Stimulated activated CD4-positive, alpha-beta T cell treated with anti-CD3 and anti-CD28 coated beads, Interleukin-1b, Interleukin-23, amount 100 ng/mL, for 4 hours (primary cell): ENCODE results near the gene MICU1.
"Not testable (repeated sequence)": the region's sequence is repeated elsewhere in the genome, so short reads cannot be mapped to it uniquely, and the experiment has no call there.

Experiments used
- DNase-seq, 2 donors: peaks; one replicate each; pipeline ENCODE4 v3.0.0-alpha.2; 2020; ENCODE audit warnings: low read depth in 2 of 2

Gene MICU1

DNA sequence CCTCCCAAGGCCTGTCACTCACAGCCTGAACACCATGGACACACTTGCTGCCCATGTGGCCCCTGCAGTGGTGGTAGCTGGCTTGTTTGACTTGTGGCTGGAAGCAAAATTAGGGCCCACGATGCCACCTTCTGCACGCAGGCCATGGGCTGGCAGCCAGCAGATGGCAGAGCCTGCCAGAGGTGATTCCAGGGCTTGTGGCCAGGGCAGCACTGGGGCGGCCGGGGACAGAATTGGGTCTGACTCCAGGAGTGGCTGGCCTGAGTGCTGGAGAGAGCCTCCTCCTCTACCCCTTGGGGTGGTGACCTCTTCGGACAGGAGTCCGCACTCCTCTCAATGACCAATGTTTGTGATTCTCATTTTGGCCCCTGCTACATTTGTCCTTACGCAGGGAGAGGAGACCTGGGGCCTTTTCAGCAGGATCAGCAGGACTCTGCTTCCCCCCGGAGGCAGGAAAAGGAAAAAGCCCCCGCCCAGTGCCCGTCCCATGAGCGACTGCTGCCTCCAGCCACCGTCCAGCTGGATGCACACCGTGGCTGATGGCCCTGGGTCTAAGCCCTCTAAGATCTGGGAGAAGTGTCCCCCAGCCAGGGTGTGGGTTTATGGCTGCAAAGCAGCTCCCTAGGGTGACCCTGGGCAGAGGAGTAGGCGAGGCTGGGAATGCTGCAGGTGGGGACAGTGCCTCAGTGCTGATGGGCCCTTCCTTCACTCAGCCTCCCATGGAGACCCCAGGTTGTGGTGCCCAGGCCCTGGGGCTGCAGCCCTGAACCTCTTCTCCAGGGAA lies 297.6 kb downstream of the MICU1 start:
- DNase-seq, result no peak

DNA sequence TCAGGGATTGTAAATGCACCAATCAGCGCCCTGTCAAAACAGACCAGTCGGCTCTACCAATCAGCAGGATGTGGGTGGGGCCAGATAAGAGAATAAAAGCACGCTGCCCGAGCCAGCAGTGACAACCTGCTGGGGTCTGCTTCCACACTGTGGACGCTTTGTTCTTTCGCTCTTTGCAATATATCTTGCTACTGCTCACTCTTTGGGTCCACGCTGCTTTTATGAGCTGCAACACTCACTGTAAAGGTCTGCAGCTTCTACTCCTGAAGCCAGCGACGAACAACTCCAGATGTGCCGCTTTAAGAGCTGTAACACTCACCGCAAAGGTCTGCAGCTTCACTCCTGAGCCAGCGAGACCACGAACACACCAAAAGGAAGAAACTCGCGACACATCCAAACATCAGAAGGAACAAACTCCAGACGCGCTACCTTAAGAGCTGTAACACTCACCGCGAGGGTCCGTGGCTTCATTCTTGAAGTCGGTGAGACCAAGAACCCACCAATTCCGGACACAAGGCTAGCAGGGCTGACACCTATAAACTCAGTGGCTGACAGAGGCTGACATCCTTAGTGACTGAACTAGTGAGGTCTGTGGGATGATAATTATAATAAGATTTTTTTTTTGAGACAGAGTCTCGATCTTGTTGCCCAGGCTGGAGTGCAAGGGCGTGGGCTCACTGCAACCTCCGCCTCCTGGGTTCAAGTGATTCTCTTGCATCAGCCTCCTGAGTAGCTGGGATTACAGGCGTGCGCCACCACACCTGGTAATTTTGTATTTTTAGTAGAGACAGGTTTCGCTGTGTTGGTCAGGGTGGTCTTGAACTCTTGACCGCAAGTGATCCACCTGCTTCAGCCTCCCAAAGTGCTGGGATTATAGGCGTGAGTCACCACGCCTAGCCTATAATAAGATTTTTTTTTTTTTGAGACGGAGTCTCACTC lies 298.9 kb downstream of the MICU1 start:
- peak; percentile 46 to 57 for DNase-seq

DNA sequence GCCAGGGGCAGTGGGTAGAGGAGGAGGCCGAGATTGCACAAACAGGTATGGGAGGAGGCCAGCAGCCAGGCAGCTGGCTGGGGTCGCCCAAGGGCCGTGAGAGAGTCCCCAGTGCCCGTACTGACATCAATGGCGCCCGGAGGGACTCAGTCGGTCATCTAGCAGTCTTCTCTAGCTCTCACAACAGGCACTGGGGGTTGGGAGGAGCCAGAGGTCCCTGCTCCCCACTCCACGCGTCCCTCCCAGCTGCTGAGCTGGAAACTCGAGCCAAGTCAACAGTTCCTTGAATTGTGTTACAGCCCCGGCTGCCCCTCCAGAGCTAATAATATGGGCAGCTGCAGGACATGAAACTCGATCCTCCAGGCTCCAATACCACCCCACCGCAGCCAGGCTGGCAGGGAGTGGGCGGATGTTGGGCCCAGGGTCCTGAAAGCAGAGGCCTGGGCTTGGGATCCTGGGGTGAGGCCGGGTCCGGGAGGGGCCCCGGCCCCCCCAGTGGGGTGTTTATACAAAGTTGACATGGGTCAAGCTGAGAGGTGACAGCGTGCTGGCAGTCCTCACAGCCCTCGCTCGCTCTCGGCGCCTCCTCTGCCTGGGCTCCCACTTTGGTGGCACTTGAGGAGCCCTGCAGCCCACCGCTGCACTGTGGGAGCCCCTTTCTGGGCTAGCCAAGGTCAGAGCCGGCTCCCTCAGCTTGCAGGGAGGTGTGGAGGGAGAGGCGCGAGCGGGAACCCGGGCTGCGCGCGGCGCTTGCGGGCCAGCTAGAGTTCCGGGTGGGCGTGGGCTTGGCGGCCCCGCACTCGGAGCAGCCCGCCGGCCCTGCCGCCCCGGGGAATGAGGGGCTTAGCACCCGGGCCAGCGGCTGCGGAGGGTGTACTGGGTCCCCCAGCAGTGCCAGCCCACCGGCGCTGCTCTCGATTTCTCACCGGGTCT lies 300.4 kb downstream of the MICU1 start:
- DNase-seq, result not testable (repeated sequence)

DNA sequence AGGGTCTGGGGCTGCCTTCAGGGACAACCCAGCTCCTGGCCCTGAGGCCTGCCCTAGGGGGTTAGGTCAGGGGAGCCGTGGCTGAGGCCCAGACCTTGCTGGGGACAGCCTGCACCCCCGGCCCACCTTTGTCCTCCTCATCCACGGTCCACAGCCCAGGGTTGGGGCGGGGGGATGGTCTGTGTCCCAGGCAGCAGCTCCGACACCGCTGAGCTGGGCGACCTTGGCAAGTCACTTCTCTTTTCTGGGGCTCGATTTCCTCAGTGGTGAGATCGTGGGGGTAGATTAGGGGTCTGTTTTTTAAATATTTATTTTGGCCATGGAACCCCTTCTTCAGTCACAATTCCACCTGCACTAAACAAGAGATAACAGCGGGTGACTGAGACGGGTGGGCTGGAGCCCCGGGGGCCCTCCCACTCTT lies 302.1 kb downstream of the MICU1 start:
- DNase-seq, result no peak

DNA sequence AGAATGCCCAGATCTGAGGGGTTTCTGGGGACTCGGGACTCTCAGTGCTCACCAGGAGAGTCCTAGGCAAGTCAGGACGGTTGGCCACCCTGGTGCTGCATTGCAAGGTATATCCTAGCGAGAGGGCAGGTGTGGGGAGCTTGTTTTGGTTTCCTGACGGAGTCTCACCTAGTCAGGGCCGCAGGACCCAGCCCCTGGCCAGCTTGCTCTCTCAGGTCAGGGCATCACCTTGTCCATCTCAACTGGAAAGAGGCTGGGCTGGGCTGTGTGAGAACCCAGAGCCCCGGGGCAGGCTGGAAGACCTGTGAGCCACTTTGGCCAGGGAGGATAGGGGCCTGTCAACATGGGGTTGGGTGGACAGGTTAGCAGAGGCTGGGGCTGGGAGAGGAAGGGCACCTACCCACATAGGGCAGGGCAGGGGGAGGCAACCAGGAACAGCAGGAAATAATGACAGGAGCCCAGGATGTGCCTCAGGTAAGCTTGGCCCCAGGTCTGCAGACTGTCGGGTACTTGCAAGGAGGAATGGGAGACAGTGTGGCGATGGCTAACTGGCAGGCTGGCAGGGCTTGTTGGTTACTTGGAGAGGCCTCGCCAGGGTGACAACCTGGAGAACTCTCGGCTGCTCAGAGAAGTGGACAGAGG lies 302.6 kb downstream of the MICU1 start:
- DNase-seq, result no peak

DNA sequence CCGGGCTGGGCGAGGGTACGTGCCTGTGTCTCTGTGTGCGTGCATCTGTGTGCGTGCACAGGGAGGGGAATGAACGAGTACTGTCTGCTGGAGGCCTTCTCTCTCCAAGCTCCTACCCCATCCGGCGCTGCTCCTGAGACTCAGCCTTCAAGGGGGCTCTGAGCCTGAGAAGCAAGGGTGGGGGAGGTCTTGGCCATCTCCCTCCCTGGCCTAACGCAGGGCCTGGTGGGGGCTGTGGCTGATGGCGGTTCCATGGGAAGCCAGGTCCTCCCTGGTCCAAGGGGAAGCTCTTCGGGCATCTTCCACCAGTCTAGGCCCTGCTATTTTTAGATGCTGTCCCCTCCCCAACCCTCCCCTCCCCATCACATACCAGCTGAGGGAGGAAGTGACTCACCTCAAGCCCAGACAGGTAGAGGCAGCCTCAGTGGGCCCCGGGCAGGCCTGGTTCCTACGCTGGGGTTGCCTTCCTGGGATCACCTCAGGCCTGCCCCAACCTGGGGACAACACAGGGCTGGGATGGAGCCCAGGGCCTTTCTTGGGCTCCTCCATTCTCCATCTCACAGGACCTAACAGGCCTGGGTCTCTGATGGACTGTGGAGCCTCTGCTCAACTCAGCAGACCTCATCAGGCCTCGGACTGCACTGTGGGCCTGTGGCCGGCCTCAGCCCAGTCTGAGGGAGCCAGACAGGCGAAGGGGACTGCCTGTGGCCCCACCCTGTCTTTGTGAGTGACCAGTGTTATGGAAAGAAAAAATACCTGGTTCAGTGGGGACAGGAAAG lies 303.4 kb downstream of the MICU1 start:
- peak; percentile 47 to 60 for DNase-seq

DNA sequence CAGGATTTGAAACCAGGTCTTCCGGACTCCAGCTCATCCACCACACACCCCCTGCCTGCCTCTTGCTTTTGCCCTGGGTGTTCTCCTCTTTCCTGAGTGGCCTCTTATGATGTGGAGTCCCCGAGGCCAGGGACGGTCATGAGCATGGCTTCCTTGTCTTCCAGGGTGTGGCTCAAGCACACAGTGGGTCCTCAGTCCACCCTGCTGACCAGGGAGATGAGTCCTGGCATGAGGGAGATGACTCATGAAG lies 303.9 kb downstream of the MICU1 start:
- DNase-seq, result no peak

DNA sequence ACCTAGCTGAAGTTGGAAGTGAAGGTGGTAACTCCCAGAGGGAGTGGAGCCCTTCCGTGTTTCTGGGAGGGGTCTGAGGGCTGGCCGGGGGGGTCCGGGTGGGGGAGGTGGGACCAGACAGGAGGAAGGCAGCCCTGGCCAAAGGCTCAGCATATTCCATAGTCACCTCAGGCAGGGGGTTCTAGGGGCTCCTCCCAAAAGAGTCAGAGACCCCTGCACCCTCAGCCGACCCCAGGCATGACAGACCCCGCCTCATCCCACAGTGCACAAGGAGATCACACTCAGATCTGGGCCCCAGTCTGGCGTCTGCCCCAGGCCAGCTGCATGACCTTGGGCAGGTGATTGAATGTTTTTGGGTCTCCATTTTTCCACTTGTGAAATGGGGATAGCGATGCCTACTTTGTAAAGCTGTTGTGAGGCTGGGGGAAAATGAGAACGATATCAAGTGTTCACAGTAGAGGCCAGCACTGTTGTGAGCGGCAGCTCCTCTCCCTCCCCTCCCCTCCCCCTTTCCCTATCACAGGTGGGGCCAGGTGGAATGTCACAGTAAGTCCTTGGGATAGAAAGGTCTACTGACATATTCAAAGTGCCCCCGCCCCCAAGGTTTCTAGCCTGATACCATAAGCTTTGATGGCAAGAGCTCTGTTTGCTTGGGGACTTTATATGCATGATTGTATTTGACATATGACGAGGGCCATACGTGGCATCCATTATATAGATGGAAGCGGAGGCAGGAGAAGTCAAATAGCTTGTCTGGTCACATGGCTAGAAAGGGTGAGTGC lies 304.4 kb downstream of the MICU1 start:
- DNase-seq, result no peak

DNA sequence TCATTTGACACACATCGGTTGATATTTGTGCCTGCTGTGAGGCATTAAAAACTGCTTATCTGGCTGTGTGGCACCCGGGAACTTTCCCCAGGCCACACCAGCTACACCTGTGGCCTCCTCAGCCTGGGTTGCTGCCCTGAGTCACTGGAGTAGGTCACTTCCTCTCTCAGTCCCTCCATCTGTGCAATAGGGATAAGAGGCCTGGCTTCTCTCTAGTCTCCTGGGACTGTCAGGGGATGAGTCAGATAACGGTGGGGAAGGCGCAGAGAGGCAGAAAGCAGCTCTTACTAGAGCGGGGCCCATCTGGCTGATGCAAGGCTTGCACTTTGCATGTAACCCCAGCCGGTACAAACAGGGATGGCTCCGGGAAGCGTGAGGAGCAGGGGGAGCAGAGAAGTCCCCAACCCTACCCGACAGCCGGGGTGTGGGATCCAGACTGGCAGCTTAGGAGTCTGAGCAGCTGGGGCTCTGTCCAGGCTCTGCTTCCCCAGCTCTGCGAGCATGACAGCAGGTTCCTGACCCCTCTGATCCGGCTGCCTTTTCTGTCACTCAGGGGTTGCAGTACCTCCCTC lies 305.1 kb downstream of the MICU1 start:
- DNase-seq, result peak; percentile 50 to 52

DNA sequence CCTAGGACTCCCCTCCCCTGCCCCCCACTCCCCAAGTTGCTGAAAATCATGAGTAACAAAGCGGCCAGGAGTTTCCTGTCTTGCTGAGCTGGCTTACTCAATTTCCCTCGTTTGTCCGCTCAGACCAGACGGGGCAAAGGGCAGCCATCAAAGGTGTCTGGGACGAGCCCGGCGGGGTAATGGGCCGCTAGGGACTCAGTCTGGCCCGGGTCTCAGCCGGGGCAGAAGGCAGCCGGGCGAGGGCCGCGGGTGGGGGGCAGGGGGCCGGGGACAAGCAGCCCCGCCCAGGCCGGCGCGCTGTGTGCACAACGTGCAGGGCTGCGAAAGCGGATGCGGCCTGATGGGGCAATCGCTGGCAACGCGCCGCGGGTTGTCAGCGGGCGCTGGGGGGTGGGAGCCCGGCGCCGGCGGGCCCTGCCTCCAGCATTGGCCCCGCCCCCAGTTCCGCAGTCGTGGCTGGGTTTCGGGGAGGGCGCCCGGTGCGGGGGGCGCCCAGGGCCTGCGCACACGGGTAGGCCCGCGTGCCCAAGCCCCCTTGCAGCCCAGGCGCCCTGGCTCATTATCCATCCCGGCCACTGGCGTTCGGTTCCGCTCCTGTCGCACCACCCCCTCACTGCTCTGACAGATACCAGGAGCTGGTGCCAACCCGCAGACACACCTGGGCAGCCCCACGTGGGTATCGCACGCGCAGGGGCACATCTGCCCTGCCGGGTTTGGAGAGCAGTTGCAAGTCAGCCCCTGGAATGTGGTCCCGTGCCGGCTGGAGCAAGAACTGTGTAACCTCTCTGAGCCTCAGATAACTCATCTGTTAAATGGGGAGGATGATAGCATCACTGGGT lies 306.2 kb downstream of the MICU1 start:
- DNase-seq, result peak; percentile 81 to 86

DNA sequence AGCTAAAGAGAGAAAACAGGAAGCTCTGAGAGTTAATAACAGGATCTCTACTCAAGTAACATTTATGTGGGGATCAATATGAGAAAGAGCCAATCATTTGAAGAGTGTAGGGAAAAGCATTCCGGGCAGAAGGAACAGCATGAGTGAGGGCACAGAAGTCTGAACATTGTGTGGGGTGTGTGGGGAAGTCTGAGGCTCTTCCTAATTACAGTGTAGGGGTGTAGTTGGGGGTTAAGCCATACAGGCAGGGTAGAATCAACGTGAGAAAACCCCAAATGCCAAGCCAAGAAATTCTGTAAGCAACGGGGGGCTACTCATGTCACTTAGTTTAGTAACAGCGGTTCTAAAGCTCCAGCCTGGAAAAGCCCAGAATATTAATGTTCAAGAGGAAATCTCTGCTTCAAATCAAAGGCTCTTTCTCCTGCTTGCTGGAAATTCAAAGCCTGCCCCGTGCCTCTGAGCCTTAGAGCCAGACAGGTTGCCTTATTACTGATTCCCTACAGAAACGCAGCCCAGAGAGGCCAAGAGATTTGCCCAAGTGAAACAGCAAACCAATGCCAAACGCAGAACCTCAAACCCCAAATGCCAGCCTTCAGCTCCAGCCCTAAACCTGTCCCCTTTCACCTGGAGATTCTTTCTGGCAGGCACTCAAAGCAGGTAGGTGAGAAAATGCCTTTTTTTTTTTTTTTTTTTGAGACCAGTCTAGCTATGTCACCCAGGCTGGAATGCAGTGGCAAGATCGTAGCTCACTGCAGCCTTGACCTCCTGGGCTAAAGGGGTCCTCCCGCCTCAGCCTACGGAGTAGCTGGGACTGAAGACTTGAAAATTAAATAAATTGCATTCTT lies 307.2 kb downstream of the MICU1 start:
- DNase-seq, result no peak
